Measurements from ENCODE around the gene DPYSL4. TPM values are rescaled to one million over a fixed set of nuclear protein-coding genes. Genes with fewer than 3 reads are reported as not detected.

The DPYSL4 gene
- total and polyA plus RNA-seq, 7 donors, result 0.30 to 1.4 (median 0.82) TPM

- no peak overlapping the region for H3K27ac ChIP-seq
Observed at GRCh38 chr10:132232981-132233380, 46.2 kb downstream of the DPYSL4 start.

GRCh38 chr10:132233501-132234085 lies 46.8 kb downstream of the DPYSL4 start:
- no peaks in the 10 kb centered on the region for H3K36me3 ChIP-seq (ENCODE audit: insufficient read depth in 1 of 2, low read depth in 1 of 2)
- H3K9me3 ChIP-seq, result no peaks in the 10 kb centered on the region
- H3K4me1 ChIP-seq, result no peaks in the 10 kb centered on the region
- no peak for DNase-seq
- intact Hi-C loops (cut with DNase I), result no loop called here
- WGBS, 3 donors, result 56 to 73% (median 57%) methylated on average over 18 of the region's 18 CpGs
- TF ChIP-seq CTCF (IDR thresholded peaks at IDR 0.05), result no peak
- no peak overlapping the region for H3K27ac ChIP-seq
- ATAC-seq, result no peak
- H3K27me3 ChIP-seq (ENCODE audit: insufficient read depth in 3 of 3, low read length in 2 of 3), result no peaks in the 10 kb centered on the region
- H3K4me3 ChIP-seq, result no peak overlapping the region

More at GRCh38 chr10:132232981-132233380, 46.2 kb downstream of the DPYSL4 start:
- DNase-seq, result no peak
- 72 to 90% (median 74%) methylated on average over 9 of the region's 9 CpGs for WGBS, 3 donors
- no peak for TF ChIP-seq CTCF (IDR thresholded peaks at IDR 0.05)
- Histone ChIP-seq H3K9me3 (no peaks in the 10 kb centered on the region), H3K27me3 (ENCODE audit: insufficient read depth in 3 of 3, low read length in 2 of 3) (no peaks in the 10 kb centered on the region), H3K36me3 (ENCODE audit: insufficient read depth in 1 of 2, low read depth in 1 of 2) (no peaks in the 10 kb centered on the region), H3K4me1 (no peaks in the 10 kb centered on the region), H3K4me3 (no peak overlapping the region)
- intact Hi-C loops (cut with DNase I), result no loop called here
- ATAC-seq, result no peak

- H3K9me3 ChIP-seq, result no peaks in the 10 kb centered on the region
- H3K4me1 ChIP-seq, result no peaks in the 10 kb centered on the region
- H3K4me3 ChIP-seq, result no peak overlapping the region
- no peaks in the 10 kb centered on the region for H3K36me3 ChIP-seq (ENCODE audit: insufficient read depth in 1 of 2, low read depth in 1 of 2)
- H3K27ac ChIP-seq, result no peak overlapping the region
- no peak for DNase-seq
- no peak for TF ChIP-seq CTCF (IDR thresholded peaks at IDR 0.05)
- no peak for ATAC-seq
- H3K27me3 ChIP-seq (ENCODE audit: insufficient read depth in 3 of 3, low read length in 2 of 3), result no peaks in the 10 kb centered on the region
- intact Hi-C loops (cut with DNase I), result no loop called here
- 94 to 96% (median 95%) methylated on average over 6 of the region's 6 CpGs for WGBS, 3 donors
Observed at GRCh38 chr10:132234860-132235259, 48.1 kb downstream of the DPYSL4 start.

GRCh38 chr10:132236161-132236560 lies 49.4 kb downstream of the DPYSL4 start:
- H3K4me3 ChIP-seq, result no peak overlapping the region
- no peaks in the 10 kb centered on the region for H3K27me3 ChIP-seq (ENCODE audit: insufficient read depth in 3 of 3, low read length in 2 of 3)
- intact Hi-C loops (cut with DNase I), result no loop called here
- no peak for TF ChIP-seq CTCF (IDR thresholded peaks at IDR 0.05)
- no peak overlapping the region for H3K27ac ChIP-seq
- no peak for ATAC-seq
- no peak for DNase-seq
- H3K36me3 ChIP-seq (ENCODE audit: insufficient read depth in 1 of 2, low read depth in 1 of 2), result no peaks in the 10 kb centered on the region
- 91 to 94% (median 91%) methylated on average over 21 of the region's 21 CpGs for WGBS, 3 donors
- no peaks in the 10 kb centered on the region for H3K9me3 ChIP-seq
- no peaks in the 10 kb centered on the region for H3K4me1 ChIP-seq

GRCh38 chr10:132236881-132237280 lies 50.1 kb downstream of the DPYSL4 start:
- Histone ChIP-seq H3K27ac (no peak overlapping the region), H3K4me3 (no peak overlapping the region), H3K36me3 (ENCODE audit: insufficient read depth in 1 of 2, low read depth in 1 of 2) (no peaks in the 10 kb centered on the region), H3K4me1 (no peaks in the 10 kb centered on the region), H3K9me3 (no peaks in the 10 kb centered on the region), H3K27me3 (ENCODE audit: insufficient read depth in 3 of 3, low read length in 2 of 3) (no peaks in the 10 kb centered on the region)
- DNase-seq, result no peak
- ATAC-seq, result no peak
- 84 to 87% (median 87%) methylated on average over 12 to 13 of the region's 13 CpGs for WGBS, 3 donors
- intact Hi-C loops (cut with DNase I), result no loop called here
- TF ChIP-seq CTCF (IDR thresholded peaks at IDR 0.05), result no peak
